Myocyte (in vitro differentiated cells): Measurements from ENCODE around the gene PPL. TPM values are rescaled to one million over a fixed set of nuclear protein-coding genes. Genes with fewer than 3 reads are reported as not detected.
"Not testable (repeated sequence)": the region's sequence is repeated elsewhere in the genome, so short reads cannot be mapped to it uniquely, and the experiment has no call there.

Source experiments
- DNase-seq: peaks from one replicate; pipeline ENCODE4 v3.0.0-alpha.2; 2012; ENCODE audit warnings: low read depth
- total RNA-seq: library from RNA; depleted of rRNA; stranded (reverse); fragments of >200 nt; gene quantifications from 2 replicates; pipeline ENCODE4 v1.2.3, GENCODE V29; 2014

Gene PPL
- total RNA-seq, 1 donor from 2014 or later: 5.9 TPM

- peak; percentile 82 for DNase-seq
Observed at GRCh38 chr16:4935241-4935855, 1.6 kb downstream of the PPL start.

- no peak for DNase-seq
Observed at GRCh38 chr16:4934591-4934990, 2.4 kb downstream of the PPL start.

DNA sequence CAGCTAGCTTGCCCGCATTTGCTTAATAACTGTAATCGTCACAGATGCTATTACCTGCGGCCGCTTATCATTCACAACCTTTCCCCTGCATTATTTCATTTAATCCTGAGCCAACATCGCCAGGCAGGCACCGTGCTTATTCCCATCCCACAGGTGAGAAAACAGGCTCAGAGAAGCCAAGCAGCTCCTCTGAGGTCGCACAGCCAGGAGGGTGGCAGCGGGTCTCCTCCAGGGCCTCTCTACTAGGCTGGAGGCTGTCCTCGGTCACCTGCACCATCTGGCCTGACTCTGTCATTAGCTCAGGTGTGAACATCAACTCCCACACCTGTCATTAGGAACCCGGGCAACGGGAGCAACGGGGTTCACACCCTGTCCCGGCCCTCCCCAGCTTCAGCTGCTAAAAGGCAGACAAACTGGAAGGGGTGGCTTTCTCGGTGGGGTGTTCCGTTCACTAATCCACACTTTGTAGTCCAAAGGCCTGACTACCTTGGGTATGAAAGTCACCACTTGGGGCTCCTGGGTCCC, 3.0 kb downstream of the PPL start:
- no peak for DNase-seq

DNA sequence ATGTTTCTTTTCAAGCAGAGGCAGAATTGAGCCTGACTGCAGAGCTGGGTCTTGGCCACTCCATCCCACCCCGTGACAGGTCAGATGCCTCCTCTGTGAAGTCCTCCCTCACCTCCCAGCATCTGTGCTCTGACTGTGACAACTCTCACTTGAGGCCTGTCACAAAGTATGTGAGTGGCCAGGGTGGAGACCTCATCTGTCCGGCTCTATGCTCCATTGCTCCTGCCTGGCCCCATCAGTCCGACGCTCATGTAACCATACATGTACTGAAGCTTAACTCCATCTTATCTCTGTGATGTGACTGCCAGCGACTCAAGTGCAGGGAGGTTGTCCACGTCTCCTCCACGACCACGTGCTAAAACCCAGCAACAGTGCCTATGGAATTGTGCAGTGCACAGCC, 3.5 kb downstream of the PPL start:
- DNase-seq: no peak

- no peak for DNase-seq
Observed at GRCh38 chr16:4931381-4931780, 5.6 kb downstream of the PPL start.

DNA sequence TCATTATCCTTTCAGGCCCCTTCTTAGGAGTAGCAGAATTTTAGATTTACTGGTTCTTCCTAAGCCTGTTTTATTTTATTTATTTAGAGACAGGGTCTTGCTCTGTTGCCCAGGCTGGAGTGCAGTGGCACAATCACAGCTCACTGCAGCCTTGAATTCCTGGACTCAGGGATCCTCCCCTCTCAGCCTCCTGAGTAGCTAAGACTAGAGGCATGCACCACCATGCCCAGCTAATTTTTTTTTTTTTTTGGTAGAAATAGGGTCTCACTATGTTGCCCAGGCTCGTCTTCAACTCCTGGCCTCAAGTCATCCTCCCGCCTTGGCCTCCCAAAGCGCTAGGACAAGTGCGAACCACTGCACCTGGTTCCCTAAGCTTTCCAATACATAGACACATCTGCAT, 7.3 kb downstream of the PPL start:
- not testable (repeated sequence) for DNase-seq

- DNase-seq: no peak
Observed at GRCh38 chr16:4928227-4928626, 8.7 kb downstream of the PPL start.

DNA sequence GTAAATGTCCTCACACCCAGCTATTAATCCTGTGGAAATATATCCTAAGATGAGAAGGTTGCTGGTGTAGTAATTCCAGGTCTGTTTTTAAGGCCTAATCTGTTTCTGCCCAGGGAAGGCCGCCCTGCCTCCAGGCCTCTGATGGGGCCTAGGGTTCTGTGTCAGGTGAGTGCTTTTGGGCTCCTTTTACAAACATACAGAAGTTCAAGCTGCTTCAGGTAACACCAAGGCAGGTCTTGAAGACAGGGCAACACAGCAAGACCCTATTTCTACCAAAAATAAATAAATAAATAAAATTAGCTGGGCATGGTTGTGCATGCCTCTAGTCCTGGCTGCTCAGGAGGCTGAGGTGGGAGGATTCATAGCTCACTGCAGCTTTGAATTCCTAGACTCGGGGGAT, 9.3 kb downstream of the PPL start:
- DNase-seq: no peak

DNA sequence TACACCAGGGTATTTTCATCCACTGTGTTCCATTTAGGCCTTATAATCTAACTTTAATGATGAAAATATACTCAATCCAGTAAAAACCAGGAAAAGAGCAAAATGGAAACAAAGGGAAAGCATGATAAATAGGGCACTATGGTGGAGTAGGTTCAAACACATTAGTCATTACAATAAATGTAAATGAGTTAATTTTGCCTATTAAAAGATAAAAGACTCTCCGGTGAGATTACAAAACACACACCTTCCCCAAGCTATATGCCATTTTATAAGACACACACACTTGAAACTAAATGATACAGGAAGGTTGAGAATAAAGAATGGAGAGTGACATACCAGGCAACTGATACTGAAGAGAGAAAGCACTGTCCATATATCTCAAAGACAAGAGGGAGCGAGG, 10.0 kb downstream of the PPL start:
- DNase-seq: no peak

DNA sequence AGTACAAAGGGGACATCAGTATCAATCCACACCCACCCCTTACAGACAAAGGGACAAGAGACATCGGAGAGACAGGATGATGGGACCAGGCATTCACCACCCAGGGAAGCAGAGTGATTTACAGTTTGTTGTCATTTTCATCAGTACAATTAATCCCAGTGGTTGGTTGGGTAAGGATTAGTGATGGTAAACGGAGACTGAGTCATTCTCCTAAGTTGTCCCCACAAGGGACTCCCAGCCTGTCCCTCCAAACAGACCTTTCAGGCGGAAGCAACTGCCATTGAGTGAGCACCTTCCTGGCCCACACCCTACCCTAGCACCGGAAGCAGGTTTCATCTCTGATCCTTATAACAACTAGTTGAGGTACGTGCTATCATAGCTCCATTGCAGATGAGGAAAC, 11.2 kb downstream of the PPL start:
- DNase-seq: no peak

GRCh38 chr16:4925293-4925607, 11.7 kb downstream of the PPL start:
- DNase-seq: no peak

GRCh38 chr16:4924593-4925292, 12.2 kb downstream of the PPL start:
- DNase-seq: peak; percentile 60

- DNase-seq: no peak
Observed at GRCh38 chr16:4923853-4924252, 13.1 kb downstream of the PPL start.

GRCh38 chr16:4922721-4923342, 14.1 kb downstream of the PPL start:
- no peak for DNase-seq

- no peak for DNase-seq
Observed at GRCh38 chr16:4920826-4921225, 16.1 kb downstream of the PPL start.

GRCh38 chr16:4918781-4919251, 18.1 kb downstream of the PPL start:
- DNase-seq: no peak

- peak; percentile 76 for DNase-seq
Observed at GRCh38 chr16:4917117-4917516, 19.8 kb downstream of the PPL start.

DNA sequence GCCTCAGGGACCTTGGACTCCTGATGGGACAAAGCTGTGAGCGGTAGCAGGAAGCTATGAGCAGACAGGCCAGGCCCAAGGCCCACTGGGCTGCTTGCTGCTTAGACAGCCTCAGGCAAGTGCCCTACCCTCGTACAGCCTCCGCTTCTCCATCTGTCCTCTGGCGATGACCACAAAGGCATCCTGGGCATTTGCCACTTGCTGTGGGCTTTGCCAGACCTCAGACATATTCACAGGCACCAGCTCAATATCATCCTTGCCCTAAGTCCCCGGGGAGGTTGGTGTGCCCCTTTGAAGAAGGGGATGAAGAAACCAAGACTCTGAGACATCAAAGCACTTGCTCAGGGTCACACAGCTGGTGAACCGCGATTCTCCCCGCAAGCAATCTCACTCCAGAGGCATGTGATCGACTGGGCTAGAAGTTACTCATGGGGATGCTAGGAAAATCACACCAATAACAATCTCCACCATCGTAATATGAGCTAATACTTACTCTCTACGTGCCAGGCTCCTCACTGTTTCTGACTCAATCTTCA, 21.7 kb downstream of the PPL start:
- peak; percentile 100 for DNase-seq

DNA sequence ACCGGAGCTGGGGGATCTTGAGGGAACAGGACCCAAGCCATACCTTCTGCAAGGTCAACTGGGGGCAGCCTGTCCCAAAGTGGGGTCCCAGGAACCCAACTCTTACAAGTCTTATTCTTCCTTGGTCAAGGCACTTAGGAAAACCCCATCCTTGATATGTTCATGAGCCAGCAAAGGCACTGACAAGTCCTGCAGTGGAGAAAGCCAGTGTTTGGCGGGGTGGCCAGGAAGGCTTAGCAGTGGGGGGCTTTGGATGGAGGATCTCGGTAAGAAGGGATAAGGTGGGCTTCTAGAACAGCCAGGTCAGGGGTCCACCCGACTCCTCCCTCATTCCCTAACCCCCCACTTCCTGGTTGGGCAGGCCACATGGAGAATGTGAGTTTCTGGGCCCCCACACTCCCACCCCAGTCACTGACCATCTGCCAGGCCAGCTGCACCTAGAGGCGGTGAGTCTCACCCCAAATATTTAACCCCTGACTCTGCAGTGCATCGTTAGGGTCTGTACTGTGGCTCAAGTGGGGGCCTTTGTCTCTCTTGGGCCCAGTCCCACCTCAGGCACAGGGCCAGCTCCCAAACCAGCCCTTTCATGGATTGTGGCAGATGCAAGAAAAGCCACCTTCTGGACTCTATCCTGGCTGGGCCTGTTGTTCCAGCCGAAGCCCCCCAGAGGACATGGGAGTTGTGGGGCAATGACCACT, 22.3 kb downstream of the PPL start:
- peak; percentile 92 for DNase-seq

DNA sequence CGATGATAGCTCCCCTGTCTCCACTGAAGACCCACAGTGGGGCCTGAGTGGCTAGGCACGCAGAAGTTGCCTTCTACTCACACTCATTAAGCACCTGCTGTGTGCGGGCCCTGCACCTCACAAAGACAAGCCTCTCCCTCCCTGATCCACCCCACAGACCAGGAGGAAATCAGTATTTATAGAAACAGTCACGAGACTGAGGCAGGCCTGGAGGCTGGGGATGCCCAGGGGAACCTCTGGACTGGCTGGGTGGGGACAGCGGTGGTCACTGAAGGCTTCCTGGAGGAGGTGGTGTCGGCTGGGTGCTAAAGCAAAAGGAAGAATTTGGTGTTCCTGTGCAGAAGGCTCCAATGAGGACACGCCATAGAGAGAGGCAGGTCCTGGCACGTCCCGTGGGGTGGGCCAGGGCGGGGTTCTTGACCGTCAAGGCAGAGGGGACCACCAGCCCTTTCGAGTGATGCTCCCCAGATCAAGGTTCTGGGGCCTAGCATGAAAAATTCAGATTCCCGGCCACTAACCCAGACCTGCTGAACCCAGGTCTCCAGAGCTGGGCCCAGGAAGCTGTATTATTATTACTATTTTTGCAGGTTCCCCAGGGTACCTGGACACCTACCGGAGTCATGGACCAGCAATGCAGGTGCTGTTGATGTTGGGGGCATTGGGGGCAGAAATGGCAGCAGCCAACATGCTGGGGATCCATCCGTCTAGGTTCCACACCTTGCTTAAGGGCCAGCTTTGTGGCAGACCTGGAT, 23.0 kb downstream of the PPL start:
- DNase-seq: peak; percentile 77
